T-cell (primary cell): ENCODE results near the gene ANKS1A. TPM values are rescaled to one million over a fixed set of nuclear protein-coding genes. Genes with fewer than 3 reads are reported as not detected.

Experiments used
- ATAC-seq, 4 experiments: fragments of 200-7000 bp in 3 of 4; fragments of 150-1000 bp in 1 of 4; cut with Tn5 transposase; replicated peaks in 1 of 4; 1 replicate in 3 of 4; 2 replicates in 1 of 4; pipeline ENCODE4 v1.10.0; 2021; ENCODE audit warnings: moderate library complexity in 3 of 4, mild to moderate bottlenecking in 2 of 4, moderate number of reproducible peaks in 1 of 4
- CTCF ChIA-PET, 2 donors: fragments of 300-600 bp; sonication (Branson Sonifier 250); formaldehyde crosslinking; loops; one replicate each; lab custom pipeline; 2022; ENCODE audit warnings: antibody characterized with exemption in 2 of 2; lab: Charles Lee
- POLR2A ChIA-PET, 2 donors: fragments of 300-600 bp; sonication (Branson Sonifier 250); formaldehyde crosslinking; loops; one replicate each; lab custom pipeline; 2022; ENCODE audit warnings: antibody characterized with exemption in 2 of 2; lab: Charles Lee
- DNase-seq, 35 experiments: peaks; one replicate each; pipeline versions ENCODE4 v3.0.0 to v3.0.0-alpha.2; 2013 to 2023
- H3K27ac ChIP-seq: one replicate; pipeline ENCODE4 v1.5.1; 2013; ENCODE audit warnings: low read length
- H3K27me3 ChIP-seq, 2 experiments: replicated peaks in 1 of 2; 1 replicate in 1 of 2; 2 replicates in 1 of 2; pipeline versions ENCODE4 v1.6.1 to v1.7.0; 2013; ENCODE audit warnings: low read length in 1 of 2, mixed read lengths in 1 of 2; ENCODE audit not compliant: control insufficient read depth in 2 of 2, insufficient read depth in 2 of 2; ENCODE audit errors: extremely low read depth in 1 of 2
- H3K36me3 ChIP-seq, 2 donors: 1 replicate in 1 of 2; 2 replicates in 1 of 2; pipeline versions ENCODE4 v1.6.1 to v1.7.0; 2013; ENCODE audit warnings: low read length in 1 of 2; ENCODE audit not compliant: control insufficient read depth in 2 of 2, insufficient read depth in 1 of 2; ENCODE audit errors: extremely low read depth in 1 of 2
- H3K4me1 ChIP-seq, 2 experiments: 1 replicate in 1 of 2; 2 replicates in 1 of 2; pipeline versions ENCODE4 v1.6.1 to v1.7.0; 2013; ENCODE audit warnings: low read length in 2 of 2, mixed read lengths in 1 of 2; ENCODE audit not compliant: insufficient read depth in 2 of 2, control insufficient read depth in 1 of 2; ENCODE audit errors: extremely low read depth in 1 of 2
- H3K4me3 ChIP-seq, 2 donors: 1 replicate in 1 of 2; 2 replicates in 1 of 2; pipeline versions ENCODE4 v1.5.1 to v1.7.0; 2013; ENCODE audit warnings: mild to moderate bottlenecking in 2 of 2, low read length in 1 of 2, moderate library complexity in 1 of 2; ENCODE audit not compliant: control insufficient read depth in 1 of 2; ENCODE audit errors: extremely low read depth in 1 of 2
- H3K9me3 ChIP-seq: 2 replicates; pipeline ENCODE4 v1.7.0; 2013
- H3K27ac Mint-ChIP-seq, 2 donors: one replicate each; pipeline ENCODE4 v1.8.0; 2020 to 2021; ENCODE audit warnings: mild to moderate bottlenecking in 2 of 2, mixed read lengths in 2 of 2
- H3K27me3 Mint-ChIP-seq, 2 donors: one replicate each; pipeline ENCODE4 v1.8.0; 2021 to 2022; ENCODE audit warnings: mixed read lengths in 2 of 2
- H3K36me3 Mint-ChIP-seq: one replicate; pipeline ENCODE4 v1.8.0; 2021; ENCODE audit warnings: mixed read lengths
- H3K4me1 Mint-ChIP-seq, 3 donors: one replicate each; pipeline ENCODE4 v1.8.0; 2020 to 2022; ENCODE audit warnings: mixed read lengths in 3 of 3, mild to moderate bottlenecking in 1 of 3
- H3K4me3 Mint-ChIP-seq, 3 donors: one replicate each; pipeline ENCODE4 v1.8.0; 2020 to 2022; ENCODE audit warnings: mild to moderate bottlenecking in 3 of 3, mixed read lengths in 3 of 3, moderate library complexity in 3 of 3
- H3K9me3 Mint-ChIP-seq, 3 donors: one replicate each; pipeline ENCODE4 v1.8.0; 2020 to 2022; ENCODE audit warnings: mixed read lengths in 3 of 3
- WGBS: methylation state at CpG from one replicate; pipeline ENCODE4 v1.1.5; 2013; ENCODE audit warnings: missing lambda C conversion rate; ENCODE audit not compliant: insufficient coverage; 5-methylcytosine and 5-hydroxymethylcytosine counted together
- total RNA-seq, 35 experiments: library from RNA in 6 of 35; stranded (reverse) in 6 of 35; fragments of 120-200 nt in 1 of 35; gene quantifications; one replicate each; pipeline versions ENCODE4 v1.2.1 to v1.2.4 and lab custom pipeline; 2013 to 2026

Gene ANKS1A
- total RNA-seq, 5 donors from 2014 or later (not counting 1 experiment from before 2014, with no cell fraction given), result 11.1 to 14.4 (median 11.7) TPM

GRCh38 chr6:34951731-34952130, 62.7 kb downstream of the ANKS1A start:
- no peak overlapping the region for H3K27ac ChIP-seq
- no peaks in the 10 kb centered on the region for H3K4me1 ChIP-seq

DNA sequence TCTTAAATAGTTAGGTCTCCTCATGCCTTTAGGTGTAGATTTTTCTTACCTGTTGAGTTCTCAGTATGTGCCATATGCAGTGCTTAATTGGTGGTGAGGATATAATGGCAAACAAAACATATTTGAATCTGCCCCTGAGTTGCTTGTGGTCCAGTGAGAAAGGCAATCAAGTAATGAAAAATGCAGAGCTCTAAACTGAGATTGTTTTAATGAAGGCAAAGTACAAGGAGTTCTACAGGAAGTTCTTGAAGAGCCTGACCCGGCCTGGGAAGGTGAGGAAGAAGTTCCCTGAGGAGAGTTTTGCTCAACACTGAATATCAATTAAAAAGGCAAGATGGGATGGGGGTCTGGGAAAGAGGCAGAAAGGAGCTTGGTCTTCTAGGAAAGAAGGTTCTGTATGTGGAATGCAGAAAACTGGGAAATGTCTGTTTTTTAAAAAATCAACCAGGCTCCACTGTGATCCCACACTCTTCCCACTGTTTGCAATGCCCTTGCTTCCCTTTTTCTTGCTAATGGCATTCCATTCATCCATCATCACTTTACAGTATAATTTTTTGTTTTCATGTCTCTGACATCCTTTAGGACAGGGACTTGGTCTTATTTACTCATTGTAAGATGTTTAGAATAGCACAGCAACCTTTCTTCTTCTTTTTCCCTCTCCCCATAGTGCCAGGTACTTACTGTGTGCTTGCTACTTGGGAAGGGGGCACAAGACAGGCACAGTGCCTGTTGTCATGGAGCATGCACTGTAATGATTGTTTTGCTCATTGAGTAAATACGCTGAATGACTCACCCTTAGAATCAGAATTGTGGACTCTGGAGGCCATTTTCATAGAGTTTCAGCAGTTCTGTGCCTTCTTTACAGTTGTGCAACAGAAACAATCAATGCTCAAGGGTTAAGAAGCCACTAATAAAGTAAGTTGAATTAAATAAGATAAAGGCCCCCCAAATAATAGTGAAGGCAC, 64.3 kb downstream of the ANKS1A start:
- no peaks in the 10 kb centered on the region for H3K27me3 Mint-ChIP-seq
- H3K4me1 Mint-ChIP-seq, result peaks cover 11 to 29% (median 12%) of the 10 kb centered on the region in 3 donors
- Histone ChIP-seq H3K4me3 (no peak overlapping the region), H3K27me3 (no peaks in the 10 kb centered on the region), H3K9me3 (no peaks in the 10 kb centered on the region), H3K36me3 (no peaks in the 10 kb centered on the region), H3K27ac (no peak overlapping the region), H3K4me1 (no peaks in the 10 kb centered on the region)
- no peaks in the 10 kb centered on the region for H3K9me3 Mint-ChIP-seq
- CTCF ChIA-PET, result no interaction called here
- no peak for ATAC-seq
- no peak for DNase-seq
- WGBS, result 100% methylated on average over 1 of the region's 2 CpGs
- POLR2A ChIA-PET, result no interaction called here
- peaks cover 6% of the 10 kb centered on the region for H3K36me3 Mint-ChIP-seq
- H3K27ac Mint-ChIP-seq, result no peak overlapping the region
- H3K4me3 Mint-ChIP-seq, result no peak overlapping the region

More at GRCh38 chr6:34951731-34952130, 62.7 kb downstream of the ANKS1A start:
- Mint-ChIP-seq H3K9me3 (no peaks in the 10 kb centered on the region), H3K27me3 (no peaks in the 10 kb centered on the region), H3K27ac (no peak overlapping the region), H3K4me1 (peaks cover 8 to 35% (median 14%) of the 10 kb centered on the region in 3 donors), H3K36me3 (peaks cover 6% of the 10 kb centered on the region), H3K4me3 (no peak overlapping the region)
- Histone ChIP-seq H3K4me3 (no peak overlapping the region), H3K27me3 (no peaks in the 10 kb centered on the region), H3K36me3 (no peaks in the 10 kb centered on the region), H3K9me3 (no peaks in the 10 kb centered on the region)
- ChIA-PET POLR2A (no interaction called here), CTCF (interaction anchor here in 1 of 2 donors (0.6 kb wide), 1 partner anchor 778 kb away, joined by 3 read pairs; no protein-coding TSS in a partner anchor)
- ATAC-seq, result no peak
- 100% methylated on average over 1 of the region's 4 CpGs for WGBS
- DNase-seq, result no peak

GRCh38 chr6:34955442-34955841, 66.4 kb downstream of the ANKS1A start:
- H3K9me3 Mint-ChIP-seq, result no peaks in the 10 kb centered on the region
- Histone ChIP-seq H3K4me3 (no peak overlapping the region), H3K27me3 (no peaks in the 10 kb centered on the region), H3K9me3 (no peaks in the 10 kb centered on the region), H3K36me3 (no peaks in the 10 kb centered on the region), H3K27ac (no peak overlapping the region), H3K4me1 (peaks cover 0 to 4% of the 10 kb centered on the region in 2 experiments)
- H3K4me3 Mint-ChIP-seq, result no peak overlapping the region
- no CpG with 5 or more reads among the region's 3 CpGs for WGBS
- peaks cover 3% of the 10 kb centered on the region for H3K36me3 Mint-ChIP-seq
- ChIA-PET CTCF (no interaction called here), POLR2A (no interaction called here)
- H3K27me3 Mint-ChIP-seq, result no peaks in the 10 kb centered on the region
- DNase-seq (no peak), ATAC-seq (no peak)
- no peak overlapping the region for H3K27ac Mint-ChIP-seq
- peaks cover 7 to 20% (median 8%) of the 10 kb centered on the region in 3 donors for H3K4me1 Mint-ChIP-seq

DNA sequence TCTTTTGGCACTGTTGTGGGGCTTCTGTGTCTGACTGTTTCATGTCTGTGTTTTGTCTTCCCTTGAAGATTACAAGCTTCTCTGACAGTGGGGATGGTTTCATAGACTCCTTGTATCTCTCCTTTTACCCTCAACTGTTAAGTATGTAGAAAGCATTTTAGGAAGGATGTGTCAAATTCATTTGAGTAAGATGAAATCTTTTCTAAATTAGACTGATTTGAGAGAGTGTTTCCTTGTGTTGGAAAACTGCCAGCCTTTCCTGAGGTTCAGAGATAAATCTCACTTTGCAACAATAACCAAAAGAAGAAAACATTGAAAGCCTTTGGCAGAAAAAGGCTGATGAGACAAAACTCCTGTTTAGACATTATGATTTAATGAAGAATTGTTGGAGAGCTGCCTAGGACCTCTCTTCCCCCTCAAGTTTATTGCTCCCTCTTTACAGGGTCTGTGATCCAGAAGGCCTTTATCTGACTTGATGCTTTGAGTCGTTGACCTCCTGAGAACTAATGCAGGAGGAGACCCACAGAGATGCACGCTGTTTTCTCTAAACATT, 68.3 kb downstream of the ANKS1A start:
- CTCF ChIA-PET, result no interaction called here
- POLR2A ChIA-PET, result no interaction called here
- no peak overlapping the region for H3K27ac ChIP-seq
- H3K9me3 ChIP-seq, result no peaks in the 10 kb centered on the region
- no peak overlapping the region for H3K4me3 ChIP-seq
- Mint-ChIP-seq H3K36me3 (peaks cover 3% of the 10 kb centered on the region), H3K4me1 (peaks cover 17 to 20% (median 17%) of the 10 kb centered on the region in 3 donors), H3K27ac (no peak overlapping the region), H3K9me3 (no peaks in the 10 kb centered on the region), H3K27me3 (no peaks in the 10 kb centered on the region), H3K4me3 (no peak overlapping the region)
- peaks cover 3 to 19% of the 10 kb centered on the region in 2 experiments for H3K4me1 ChIP-seq
- DNase-seq, result no peak
- 71% methylated on average over 1 of the region's 2 CpGs for WGBS
- no peaks in the 10 kb centered on the region for H3K27me3 ChIP-seq
- no peaks in the 10 kb centered on the region for H3K36me3 ChIP-seq
- no peak for ATAC-seq

DNA sequence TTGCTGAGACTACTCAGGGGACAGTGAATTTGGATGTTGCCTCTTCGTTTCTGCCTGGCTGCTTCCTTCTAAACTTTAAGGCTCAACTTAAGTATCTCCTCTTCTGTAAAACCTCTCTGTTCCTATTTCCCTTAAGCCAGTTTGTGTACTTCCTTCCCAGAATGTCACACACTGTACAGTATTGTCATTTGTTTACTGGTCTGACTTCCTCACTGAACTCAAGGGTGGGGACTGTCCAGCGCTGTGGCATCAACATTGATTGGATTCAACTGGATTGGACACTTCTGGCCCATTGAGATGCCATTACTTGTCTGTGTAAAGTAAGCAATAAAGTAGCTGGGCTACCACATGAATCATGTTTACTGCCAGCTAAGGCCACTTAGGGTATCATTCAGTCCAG, 69.7 kb downstream of the ANKS1A start:
- no CpG with 5 or more reads among the region's 2 CpGs for WGBS
- ATAC-seq, result no peak
- no peaks in the 10 kb centered on the region for H3K27me3 ChIP-seq

GRCh38 chr6:34959224-34959623, 70.2 kb downstream of the ANKS1A start:
- H3K9me3 Mint-ChIP-seq, result no peaks in the 10 kb centered on the region
- POLR2A ChIA-PET, result no interaction called here
- H3K27me3 Mint-ChIP-seq, result no peaks in the 10 kb centered on the region
- H3K4me1 ChIP-seq, result peaks cover 3 to 19% of the 10 kb centered on the region in 2 experiments
- peaks cover 16 to 26% (median 19%) of the 10 kb centered on the region in 3 donors for H3K4me1 Mint-ChIP-seq
- no peak overlapping the region for H3K4me3 ChIP-seq
- H3K4me3 Mint-ChIP-seq, result no peak overlapping the region
- no peak for DNase-seq
- no peak overlapping the region for H3K27ac Mint-ChIP-seq
- no peaks in the 10 kb centered on the region for H3K27me3 ChIP-seq
- no peak overlapping the region for H3K27ac ChIP-seq
- H3K9me3 ChIP-seq, result no peaks in the 10 kb centered on the region
- CTCF ChIA-PET, result no interaction called here
- H3K36me3 ChIP-seq, result no peaks in the 10 kb centered on the region
- no peak for ATAC-seq
- no peaks in the 10 kb centered on the region for H3K36me3 Mint-ChIP-seq

More for the DNA sequence above, 69.7 kb downstream of the ANKS1A start:
- peaks cover 3 to 19% of the 10 kb centered on the region in 2 experiments for H3K4me1 ChIP-seq
- no peaks in the 10 kb centered on the region for H3K9me3 ChIP-seq
- no peaks in the 10 kb centered on the region for H3K36me3 ChIP-seq
- no peak overlapping the region for H3K27ac ChIP-seq
- POLR2A ChIA-PET, result no interaction called here
- Mint-ChIP-seq H3K27me3 (no peaks in the 10 kb centered on the region), H3K4me3 (no peak overlapping the region), H3K4me1 (peaks cover 19 to 26% (median 19%) of the 10 kb centered on the region in 3 donors), H3K27ac (no peak overlapping the region), H3K36me3 (no peaks in the 10 kb centered on the region), H3K9me3 (no peaks in the 10 kb centered on the region)
- no peak for DNase-seq
- CTCF ChIA-PET, result no interaction called here
- no peak overlapping the region for H3K4me3 ChIP-seq
